ENCODE data around the gene APOBR. TPM values are rescaled to one million over a fixed set of nuclear protein-coding genes. Genes with fewer than 3 reads are reported as not detected.

Gene APOBR
- total and polyA plus RNA-seq, 2 of the 13 experiments (the other 11 are each of a cell fraction or from before 2014, with no cell fraction given): 0.03 TPM; not detected in 1

GRCh38 chr16:28528463-28528867 lies 34.0 kb downstream of the APOBR start (continued):
- TF ChIP-seq PRMT3 (CRISPR knock-in tag; IDR thresholded peaks at IDR 0.05; ENCODE audit: borderline replicate concordance, low read depth): no peak
- no peak for TF ChIP-seq LBX2 (CRISPR knock-in tag; IDR thresholded peaks at IDR 0.05; ENCODE audit: borderline replicate concordance)
- TF ChIP-seq NCOR1 (IDR thresholded peaks at IDR 0.05; ENCODE audit: borderline replicate concordance, low read length): no peak
- TF ChIP-seq TCF7L2 (IDR thresholded peaks at IDR 0.05; ENCODE audit: low read depth, low read length): no peak
- TF ChIP-seq DPF2 (CRISPR knock-in tag; IDR thresholded peaks at IDR 0.05; ENCODE audit: borderline replicate concordance, low read depth): no peak
- TF ChIP-seq ELF1 (CRISPR knock-in tag; IDR thresholded peaks at IDR 0.05): no peak
- no peak for TF ChIP-seq REL (CRISPR knock-in tag; conservative IDR thresholded peaks at IDR 0.05)
- TF ChIP-seq ZNF790 (CRISPR knock-in tag; IDR thresholded peaks at IDR 0.05; ENCODE audit: borderline replicate concordance): no peak
- TF ChIP-seq MEIS2 (CRISPR knock-in tag; IDR thresholded peaks at IDR 0.05): no peak
- TF ChIP-seq ZNF713 (CRISPR knock-in tag; IDR thresholded peaks at IDR 0.05): no peak
- TF ChIP-seq ZNF264 (CRISPR knock-in tag; IDR thresholded peaks at IDR 0.05): no peak
- peak; percentile 83 for TF ChIP-seq BCL6 (CRISPR knock-in tag; IDR thresholded peaks at IDR 0.05)
- TF ChIP-seq TBX2 (CRISPR knock-in tag; IDR thresholded peaks at IDR 0.05; ENCODE audit: borderline replicate concordance): peak; percentile 58; the same call in 1 of the 2 replicates
- no peak for TF ChIP-seq UBTF (CRISPR knock-in tag; IDR thresholded peaks at IDR 0.05)
- no peak for TF ChIP-seq GABPA (IDR thresholded peaks at IDR 0.05; ENCODE audit: low read depth, low read length)
- no peak for TF ChIP-seq GABPA (CRISPR knock-in tag; IDR thresholded peaks at IDR 0.05; ENCODE audit: low read depth)
- no peak for TF ChIP-seq TGIF2 (CRISPR knock-in tag; IDR thresholded peaks at IDR 0.05)
- no peak for TF ChIP-seq E2F1 (CRISPR knock-in tag; IDR thresholded peaks at IDR 0.05)
- no peak for TF ChIP-seq MTA3 (CRISPR knock-in tag; IDR thresholded peaks at IDR 0.05)
- no peak for TF ChIP-seq SNRNP70 (IDR thresholded peaks at IDR 0.05; ENCODE audit: low read depth, low read length)
- no peak for TF ChIP-seq ZNF253 (CRISPR knock-in tag; IDR thresholded peaks at IDR 0.05; ENCODE audit: borderline replicate concordance)
- TF ChIP-seq PCBP1 (IDR thresholded peaks at IDR 0.05; ENCODE audit: borderline replicate concordance, low read depth, low read length): no peak
- TF ChIP-seq ZNF749 (CRISPR knock-in tag; IDR thresholded peaks at IDR 0.05; ENCODE audit: borderline replicate concordance): no peak
- TF ChIP-seq TCF7 (IDR thresholded peaks at IDR 0.05; ENCODE audit: low read depth): no peak
- no peak for TF ChIP-seq ZNF414 (CRISPR knock-in tag; IDR thresholded peaks at IDR 0.05)
- TF ChIP-seq ZNF17 (CRISPR knock-in tag; IDR thresholded peaks at IDR 0.05): no peak
- TF ChIP-seq TEAD3 (CRISPR knock-in tag; optimal IDR thresholded peaks at IDR 0.05; ENCODE audit: borderline replicate concordance): no peak
- no peak; the same call in 1 of the 2 replicates for TF ChIP-seq NR2C2 (CRISPR knock-in tag; IDR thresholded peaks at IDR 0.05; ENCODE audit: borderline replicate concordance)
- TF ChIP-seq MAFK (conservative IDR thresholded peaks at IDR 0.05 in 1 of 2, IDR thresholded peaks at IDR 0.05 in 1 of 2; ENCODE audit: low read length in 2 of 2): no peak

Measured in HepG2 (cell line).